A549 (cell line): ENCODE measurements around the gene CHMP1B. TPM values are rescaled to one million over a fixed set of nuclear protein-coding genes. Genes with fewer than 3 reads are reported as not detected.

Source experiments
- ATAC-seq, 2 experiments: fragments of 200-7000 bp in 1 of 2; fragments of >200 bp in 1 of 2; cut with Nextera tagmentation in 1 of 2; cut with Tn5 transposase in 1 of 2; 3 replicates each; pipeline versions ENCODE4 v1.8.0 to v1.9.1; 2018 to 2020; ENCODE audit warnings: mild to moderate bottlenecking in 1 of 2, moderate library complexity in 1 of 2
- CTCF ChIA-PET: fragments of 300-600 bp; sonication (Branson Sonifier 250); formaldehyde crosslinking; extraction: SDS; loops from one replicate; lab custom pipeline; 2021; ENCODE audit warnings: antibody characterized with exemption, inconsistent platforms; lab: Yijun Ruan, JAX
- POLR2A ChIA-PET: fragments of 350-600 bp; formaldehyde crosslinking; extraction: SDS; loops from one replicate; lab custom pipeline; 2021; ENCODE audit warnings: antibody characterized with exemption, inconsistent platforms; lab: Yijun Ruan, JAX
- DNase-seq, 2 experiments: peaks; one replicate each; pipeline versions ENCODE4 v3.0.0 to v3.0.0-alpha.2; 2011 to 2016; ENCODE audit warnings: low read depth in 1 of 2, low spot score in 1 of 2
- FAIRE-seq: peaks from 2 replicates; lab custom pipeline; 2011; peaks lifted over from hg19 to GRCh38; lab: Jason Lieb, UNC
- H3K27ac ChIP-seq, 2 experiments: fragments of >200 bp; sonication (Bioruptor Twin); formaldehyde crosslinking; 3 replicates each; pipeline ENCODE4 v1.5.1; 2016 to 2017
- H3K4me1 ChIP-seq: fragments of >200 bp; sonication (Bioruptor Twin); formaldehyde crosslinking; 3 replicates; pipeline ENCODE4 v1.6.1; 2016
- H3K4me2 ChIP-seq: fragments of >200 bp; sonication (Bioruptor Twin); formaldehyde crosslinking; 3 replicates; pipeline ENCODE4 v1.6.1; 2016
- H3K4me3 ChIP-seq: fragments of >200 bp; sonication (Bioruptor Twin); formaldehyde crosslinking; 3 replicates; pipeline ENCODE4 v1.5.1; 2016
- H3K9me3 ChIP-seq: fragments of >200 bp; sonication (Bioruptor Twin); formaldehyde crosslinking; 3 replicates; pipeline ENCODE4 v1.6.1; 2016
- CBX2 ChIP-seq: fragments of 200-600 bp; sonication (generic); IDR thresholded peaks from 2 replicates; pipeline ENCODE4 v1.6.1; 2016; ENCODE audit warnings: low read depth, mild to moderate bottlenecking, borderline replicate concordance
- CHD4 ChIP-seq: fragments of 200-600 bp; sonication (generic); IDR thresholded peaks from 2 replicates; pipeline ENCODE4 v1.6.1; 2016; ENCODE audit warnings: antibody characterized with exemption, mild to moderate bottlenecking, borderline replicate concordance
- EHMT2 ChIP-seq: fragments of 200-600 bp; sonication (generic); IDR thresholded peaks from 2 replicates; pipeline ENCODE4 v1.6.1; 2016; ENCODE audit warnings: antibody characterized with exemption, low read depth, mild to moderate bottlenecking, moderate library complexity
- MYC ChIP-seq: IDR thresholded peaks from 2 replicates; pipeline ENCODE4 v1.6.1; 2012; ENCODE audit warnings: mild to moderate bottlenecking, inconsistent platforms, low read length, improper control_type of control experiment, borderline replicate concordance
- NPAS2 ChIP-seq: fragments of 250-450 bp; sonication (Bioruptor Pico); IDR thresholded peaks from 2 replicates; pipeline ENCODE4 v1.8.0; 2022; ENCODE audit warnings: mild to moderate bottlenecking, moderate library complexity, borderline replicate concordance
- POLR2AphosphoS2 ChIP-seq: conservative IDR thresholded peaks from 2 replicates; pipeline ENCODE4 v1.6.1; 2012; ENCODE audit warnings: low read length, improper control_type of control experiment, inconsistent platforms
- TFCP2L1 ChIP-seq: fragments of 250-450 bp; sonication (Bioruptor Pico); IDR thresholded peaks from 2 replicates; pipeline ENCODE4 v1.5.0; 2021; ENCODE audit warnings: mild to moderate bottlenecking
- WGBS: methylation state at CpG from one replicate; pipeline ENCODE4 v1.1.6; 2017; ENCODE audit errors: missing lambda C conversion rate; 5-methylcytosine and 5-hydroxymethylcytosine counted together
- polyA plus RNA-seq, 4 experiments: library from polyadenylated mRNA; depleted of rRNA in 3 of 4; stranded (reverse); fragments of >200 nt; fragmentation: RNase III in 1 of 4; extraction: RNeasy Plus Mini Kit Qiagen cat#74134 plus additional on column Dnase treatment in 1 of 4; gene quantifications; 2 replicates in 3 of 4; 3 replicates in 1 of 4; pipeline ENCODE4 v1.2.3, GENCODE V29; 2011 to 2017
- TF ChIP-seq, protein P1 (sequence below): fragments of 200-600 bp; sonication (generic); IDR thresholded peaks from 2 replicates; pipeline ENCODE4 v1.6.1; 2016; ENCODE audit warnings: antibody characterized with exemption, mild to moderate bottlenecking, moderate library complexity
- TF ChIP-seq, protein P2 (sequence below): fragments of >200 bp; sonication (Bioruptor Twin); formaldehyde crosslinking; IDR thresholded peaks from 3 replicates; pipeline ENCODE4 v1.6.1; 2016
- TF ChIP-seq, protein P3 (sequence below): IDR thresholded peaks from 2 replicates; pipeline ENCODE4 v1.6.1; 2012; ENCODE audit warnings: low read depth, borderline replicate concordance

The CHMP1B gene
- polyA plus RNA-seq, 2 of the 4 experiments (the other 2 are of a cell fraction) = 44.9 to 60.8 TPM

GRCh38 chr18:11899063-11899462 is 47.9 kb downstream of the CHMP1B start (continued):
- TF ChIP-seq TFCP2L1 (CRISPR knock-in tag) = no peak
- TF ChIP-seq, all 56 proteins: peak for 0

DNA sequence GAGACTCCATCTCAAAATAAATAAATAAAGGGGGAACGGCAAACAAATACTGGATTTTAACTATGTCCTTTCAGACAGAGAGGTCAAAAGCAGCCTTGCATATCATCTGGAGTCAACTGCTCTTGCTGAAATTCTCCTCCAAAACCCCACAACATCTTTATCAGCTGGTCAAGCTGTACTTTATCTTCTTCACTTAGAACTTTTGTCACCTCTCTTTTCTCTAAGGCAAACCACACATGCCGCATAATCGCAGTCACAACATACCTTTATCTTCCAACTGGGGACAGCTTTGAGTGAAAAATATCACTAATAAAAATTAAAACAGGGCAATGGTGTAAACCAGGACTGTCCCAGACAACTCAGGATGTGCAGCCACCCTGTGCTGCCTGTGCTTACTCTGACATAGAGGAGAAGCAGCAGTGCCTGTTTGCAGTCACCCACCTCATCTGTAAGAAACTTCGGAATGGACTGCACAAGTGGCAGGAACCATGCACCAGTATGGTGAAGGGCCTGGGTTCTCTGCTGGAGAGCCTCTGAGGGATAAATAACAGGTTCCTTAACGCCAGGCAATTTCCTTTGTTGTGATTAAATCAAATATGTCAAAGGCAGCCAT is 50.7 kb downstream of the CHMP1B start:
- Histone ChIP-seq H3K9me3 (no peaks in the 10 kb centered on the region), H3K4me3 (no peak overlapping the region), H3K4me2 (no peak overlapping the region), H3K27ac (no peak overlapping the region), H3K4me1 (peaks cover 15% of the 10 kb centered on the region)
- ChIA-PET CTCF (interaction anchor here (0.6 to 1.8 kb wide), 3 partner anchors 35 to 137 kb away, joined by 3 to 5 read pairs (median 4); no protein-coding TSS in a partner anchor), POLR2A (no interaction called here)
- TF ChIP-seq, protein P1, sequence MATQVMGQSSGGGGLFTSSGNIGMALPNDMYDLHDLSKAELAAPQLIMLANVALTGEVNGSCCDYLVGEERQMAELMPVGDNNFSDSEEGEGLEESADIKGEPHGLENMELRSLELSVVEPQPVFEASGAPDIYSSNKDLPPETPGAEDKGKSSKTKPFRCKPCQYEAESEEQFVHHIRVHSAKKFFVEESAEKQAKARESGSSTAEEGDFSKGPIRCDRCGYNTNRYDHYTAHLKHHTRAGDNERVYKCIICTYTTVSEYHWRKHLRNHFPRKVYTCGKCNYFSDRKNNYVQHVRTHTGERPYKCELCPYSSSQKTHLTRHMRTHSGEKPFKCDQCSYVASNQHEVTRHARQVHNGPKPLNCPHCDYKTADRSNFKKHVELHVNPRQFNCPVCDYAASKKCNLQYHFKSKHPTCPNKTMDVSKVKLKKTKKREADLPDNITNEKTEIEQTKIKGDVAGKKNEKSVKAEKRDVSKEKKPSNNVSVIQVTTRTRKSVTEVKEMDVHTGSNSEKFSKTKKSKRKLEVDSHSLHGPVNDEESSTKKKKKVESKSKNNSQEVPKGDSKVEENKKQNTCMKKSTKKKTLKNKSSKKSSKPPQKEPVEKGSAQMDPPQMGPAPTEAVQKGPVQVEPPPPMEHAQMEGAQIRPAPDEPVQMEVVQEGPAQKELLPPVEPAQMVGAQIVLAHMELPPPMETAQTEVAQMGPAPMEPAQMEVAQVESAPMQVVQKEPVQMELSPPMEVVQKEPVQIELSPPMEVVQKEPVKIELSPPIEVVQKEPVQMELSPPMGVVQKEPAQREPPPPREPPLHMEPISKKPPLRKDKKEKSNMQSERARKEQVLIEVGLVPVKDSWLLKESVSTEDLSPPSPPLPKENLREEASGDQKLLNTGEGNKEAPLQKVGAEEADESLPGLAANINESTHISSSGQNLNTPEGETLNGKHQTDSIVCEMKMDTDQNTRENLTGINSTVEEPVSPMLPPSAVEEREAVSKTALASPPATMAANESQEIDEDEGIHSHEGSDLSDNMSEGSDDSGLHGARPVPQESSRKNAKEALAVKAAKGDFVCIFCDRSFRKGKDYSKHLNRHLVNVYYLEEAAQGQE = no peak
- TF ChIP-seq POLR2AphosphoS2 (no peak), CHD4 (no peak), CBX2 (no peak), NPAS2 (CRISPR knock-in tag) (no peak), EHMT2 (no peak)
- TF ChIP-seq, protein P2, sequence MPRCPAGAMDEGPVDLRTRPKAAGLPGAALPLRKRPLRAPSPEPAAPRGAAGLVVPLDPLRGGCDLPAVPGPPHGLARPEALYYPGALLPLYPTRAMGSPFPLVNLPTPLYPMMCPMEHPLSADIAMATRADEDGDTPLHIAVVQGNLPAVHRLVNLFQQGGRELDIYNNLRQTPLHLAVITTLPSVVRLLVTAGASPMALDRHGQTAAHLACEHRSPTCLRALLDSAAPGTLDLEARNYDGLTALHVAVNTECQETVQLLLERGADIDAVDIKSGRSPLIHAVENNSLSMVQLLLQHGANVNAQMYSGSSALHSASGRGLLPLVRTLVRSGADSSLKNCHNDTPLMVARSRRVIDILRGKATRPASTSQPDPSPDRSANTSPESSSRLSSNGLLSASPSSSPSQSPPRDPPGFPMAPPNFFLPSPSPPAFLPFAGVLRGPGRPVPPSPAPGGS = no peak
- TF ChIP-seq, protein P3, sequence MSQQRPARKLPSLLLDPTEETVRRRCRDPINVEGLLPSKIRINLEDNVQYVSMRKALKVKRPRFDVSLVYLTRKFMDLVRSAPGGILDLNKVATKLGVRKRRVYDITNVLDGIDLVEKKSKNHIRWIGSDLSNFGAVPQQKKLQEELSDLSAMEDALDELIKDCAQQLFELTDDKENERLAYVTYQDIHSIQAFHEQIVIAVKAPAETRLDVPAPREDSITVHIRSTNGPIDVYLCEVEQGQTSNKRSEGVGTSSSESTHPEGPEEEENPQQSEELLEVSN = no peak
- FAIRE-seq = no peak
- ATAC-seq = no peak
- 92% methylated on average over 5 of the region's 5 CpGs for WGBS
- DNase-seq = no peak

DNA sequence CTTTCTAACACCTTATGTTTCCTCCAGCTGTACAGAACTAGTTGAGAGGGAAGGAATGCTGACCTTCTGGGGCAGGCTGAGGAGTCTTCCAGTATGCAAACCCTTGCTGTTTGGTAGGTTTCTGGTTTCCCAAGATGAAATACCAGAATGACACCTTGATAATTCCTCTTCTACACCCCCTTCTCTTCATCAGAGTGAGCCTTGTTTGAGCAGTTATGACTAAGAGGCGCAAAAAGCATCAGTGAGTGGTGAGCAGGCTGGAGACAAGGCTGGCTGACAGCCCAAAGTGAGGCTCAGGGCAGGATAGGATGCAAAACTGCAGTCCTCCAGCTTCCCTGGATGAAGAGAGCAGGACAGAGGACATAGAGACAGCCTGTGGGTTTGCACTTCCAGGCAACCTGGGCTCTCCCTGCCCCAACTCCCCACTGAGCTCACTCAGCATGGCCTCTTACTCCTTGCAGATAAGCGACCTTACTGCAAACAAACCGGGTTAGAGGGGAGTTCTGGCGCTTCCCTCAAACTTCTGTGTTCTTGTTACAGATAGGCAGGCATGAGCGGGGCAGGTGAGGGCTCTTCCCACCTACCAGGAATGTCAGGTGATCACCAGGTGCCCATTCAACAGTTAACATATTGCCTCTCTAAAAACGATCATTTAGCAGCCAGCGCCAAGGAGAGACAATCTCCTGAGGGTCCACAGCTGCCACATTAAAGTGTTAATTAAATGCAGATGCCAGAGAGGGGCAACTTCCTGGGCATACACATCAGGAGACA is 51.5 kb downstream of the CHMP1B start:
- ChIA-PET CTCF (interaction anchor here (1.4 to 1.8 kb wide), 2 partner anchors 35 to 136 kb away, joined by 4 to 5 read pairs; no protein-coding TSS in a partner anchor), POLR2A (no interaction called here)
- ATAC-seq (no peak), FAIRE-seq (no peak), DNase-seq (no peak)
- Histone ChIP-seq H3K27ac (no peak overlapping the region), H3K4me3 (no peak overlapping the region), H3K4me2 (no peak overlapping the region), H3K4me1 (peaks cover 20% of the 10 kb centered on the region), H3K9me3 (no peaks in the 10 kb centered on the region)
- 85% methylated on average over 7 of the region's 7 CpGs for WGBS
- no peak for TF ChIP-seq MYC

Other genes with a start within 250 kb of the CHMP1B start
- gene SLC35G4, start 241.8 kb upstream of the CHMP1B start, polyA plus RNA-seq (2011; rRNA removed) = not detected in 2 replicates
- gene SLC35G4, start 241.8 kb upstream of the CHMP1B start, polyA plus RNA-seq (2017; fragmentation: RNase III; extraction: RNeasy Plus Mini Kit Qiagen cat#74134 plus additional on column Dnase treatment) = not detected in 3 replicates
- 12.9 and 16.8 TPM in 2 replicates for gene GNAL, start 162.1 kb upstream of the CHMP1B start, polyA plus RNA-seq (2011; rRNA removed)
- gene GNAL, start 162.1 kb upstream of the CHMP1B start, polyA plus RNA-seq (2017; fragmentation: RNase III; extraction: RNeasy Plus Mini Kit Qiagen cat#74134 plus additional on column Dnase treatment) = 5.1 to 5.8 TPM (median 5.5 TPM) in 3 replicates
- gene MPPE1, start 56.9 kb downstream of the CHMP1B start, polyA plus RNA-seq (2011; rRNA removed) = 23.2 and 26.4 TPM in 2 replicates
- 18.5 to 20.4 TPM (median 19.5 TPM) in 3 replicates for gene MPPE1, start 56.9 kb downstream of the CHMP1B start, polyA plus RNA-seq (2017; fragmentation: RNase III; extraction: RNeasy Plus Mini Kit Qiagen cat#74134 plus additional on column Dnase treatment)
- gene IMPA2, start 130.1 kb downstream of the CHMP1B start, polyA plus RNA-seq (2011; rRNA removed) = 35.1 and 41.0 TPM in 2 replicates
- 50.9 to 75.6 TPM (median 65.3 TPM) in 3 replicates for gene IMPA2, start 130.1 kb downstream of the CHMP1B start, polyA plus RNA-seq (2017; fragmentation: RNase III; extraction: RNeasy Plus Mini Kit Qiagen cat#74134 plus additional on column Dnase treatment)
- not detected in 2 replicates for gene ANKRD62, start 242.4 kb downstream of the CHMP1B start, polyA plus RNA-seq (2011; rRNA removed)
- not detected in 3 replicates for gene ANKRD62, start 242.4 kb downstream of the CHMP1B start, polyA plus RNA-seq (2017; fragmentation: RNase III; extraction: RNeasy Plus Mini Kit Qiagen cat#74134 plus additional on column Dnase treatment)